Hematopoietic multipotent progenitor cell (in vitro differentiated cells): ENCODE results near the gene DDIT4. TPM values are rescaled to one million over a fixed set of nuclear protein-coding genes. Genes with fewer than 3 reads are reported as not detected.
"Not testable (repeated sequence)": the region's sequence is repeated elsewhere in the genome, so short reads cannot be mapped to it uniquely, and the experiment has no call there.

Source experiments
- DNase-seq, 3 donors: peaks; one replicate each; pipeline ENCODE4 v3.0.0-alpha.2; 2011 to 2015; ENCODE audit warnings: low read depth in 2 of 3, low spot score in 2 of 3
- total RNA-seq: library from RNA; depleted of rRNA; stranded (reverse); fragments of >200 nt; gene quantifications from one replicate; pipeline ENCODE4 v1.2.3, GENCODE V29; 2012

The DDIT4 gene, protein sequence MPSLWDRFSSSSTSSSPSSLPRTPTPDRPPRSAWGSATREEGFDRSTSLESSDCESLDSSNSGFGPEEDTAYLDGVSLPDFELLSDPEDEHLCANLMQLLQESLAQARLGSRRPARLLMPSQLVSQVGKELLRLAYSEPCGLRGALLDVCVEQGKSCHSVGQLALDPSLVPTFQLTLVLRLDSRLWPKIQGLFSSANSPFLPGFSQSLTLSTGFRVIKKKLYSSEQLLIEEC
- total RNA-seq: 322 TPM

DNA sequence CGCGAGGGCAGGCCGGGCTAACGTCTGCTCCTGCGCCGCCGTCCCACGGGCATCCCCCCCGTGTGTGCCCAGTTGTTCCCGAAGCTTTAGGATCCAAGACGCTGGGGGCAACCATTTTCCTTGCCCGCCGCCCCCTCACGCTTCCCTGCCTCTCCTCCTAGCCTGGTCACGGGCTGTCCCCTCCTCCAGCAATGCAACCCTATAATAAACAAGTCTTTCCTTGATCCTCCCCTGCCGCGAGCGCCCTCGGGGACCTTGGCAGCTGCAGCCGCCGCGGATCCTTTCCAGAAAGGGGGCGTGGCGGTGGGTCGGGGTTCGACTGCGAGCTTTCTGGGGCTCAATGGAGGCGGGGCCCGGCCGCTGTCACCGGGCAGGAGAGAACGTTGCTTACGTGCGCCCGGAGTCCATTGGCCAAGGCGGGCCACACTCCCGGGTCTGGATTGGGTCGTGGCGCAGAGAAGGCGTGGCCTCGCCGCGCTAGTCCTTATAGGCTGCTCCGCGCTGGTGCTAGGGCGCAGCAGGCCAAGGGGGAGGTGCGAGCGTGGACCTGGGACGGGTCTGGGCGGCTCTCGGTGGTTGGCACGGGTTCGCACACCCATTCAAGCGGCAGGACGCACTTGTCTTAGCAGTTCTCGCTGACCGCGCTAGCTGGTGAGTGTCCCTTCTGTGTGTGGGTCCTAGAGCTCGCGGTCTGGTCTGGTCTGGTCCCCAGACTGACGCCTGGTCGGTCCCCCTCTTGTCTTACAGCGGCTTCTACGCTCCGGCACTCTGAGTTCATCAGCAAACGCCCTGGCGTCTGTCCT is at the start of gene DDIT4:
Gene DDIT4, plus strand, starts transcription at position 515 of the 803 bp plus-strand sequence. CDS start 293 bp downstream, outside the sequence.
- DNase-seq: peak; percentile 94 to 99 (median 99)

DNA sequence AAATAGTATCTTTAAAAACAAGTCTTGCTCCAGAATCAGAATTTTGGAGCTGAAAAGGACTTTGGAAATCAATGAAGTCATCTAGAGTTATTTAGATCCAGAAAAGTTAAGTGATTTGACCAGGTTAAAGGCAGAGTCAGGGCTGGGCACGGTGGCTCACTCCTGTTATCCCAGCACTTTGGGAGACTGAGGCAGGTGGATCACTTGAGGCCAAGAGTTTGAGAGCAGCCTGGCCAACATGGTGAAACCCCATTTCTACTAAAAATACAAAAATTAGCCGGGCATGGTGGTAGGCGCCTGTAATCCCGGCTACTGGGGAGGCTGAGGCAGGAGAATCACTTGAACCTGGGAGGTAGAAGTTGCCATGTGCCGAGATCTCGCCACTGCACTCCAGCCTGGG is 49.5 kb upstream of the DDIT4 start:
- DNase-seq: not testable (repeated sequence)

DNA sequence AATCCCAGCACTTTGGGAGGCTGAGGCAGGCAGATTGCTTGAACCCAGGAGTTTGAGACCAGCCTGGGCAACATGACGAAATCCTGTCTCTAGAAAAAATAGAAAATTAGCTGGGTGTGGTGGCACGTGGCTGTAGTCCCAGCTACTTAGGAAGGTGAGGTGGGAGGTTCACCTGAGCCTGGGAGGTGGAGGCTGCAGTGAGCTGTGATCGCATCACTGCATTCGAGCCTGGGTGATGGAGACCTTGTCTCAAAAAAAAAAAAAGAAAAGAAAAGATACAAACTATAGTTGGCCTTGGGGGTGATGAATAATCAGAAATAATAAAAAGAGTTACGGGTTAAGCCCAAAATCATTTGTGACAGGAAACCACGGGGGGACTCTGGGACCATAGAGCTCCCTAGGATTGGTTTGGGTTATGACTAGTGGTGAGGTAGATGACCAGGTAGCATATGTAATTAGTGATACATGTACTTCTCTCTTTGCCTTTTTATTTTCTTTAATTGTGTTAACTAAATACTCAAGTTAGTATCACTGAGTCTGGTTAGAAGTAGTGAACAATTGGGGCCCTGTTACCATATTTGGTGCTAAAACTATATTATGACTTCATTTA is 47.2 kb upstream of the DDIT4 start:
- no peak for DNase-seq

- no peak for DNase-seq
These were observed 45.9 kb upstream of the DDIT4 start for GRCh38 chr10:72227826-72228225.

- no peak for DNase-seq
These were observed 45.4 kb upstream of the DDIT4 start for GRCh38 chr10:72228318-72228751.

DNA sequence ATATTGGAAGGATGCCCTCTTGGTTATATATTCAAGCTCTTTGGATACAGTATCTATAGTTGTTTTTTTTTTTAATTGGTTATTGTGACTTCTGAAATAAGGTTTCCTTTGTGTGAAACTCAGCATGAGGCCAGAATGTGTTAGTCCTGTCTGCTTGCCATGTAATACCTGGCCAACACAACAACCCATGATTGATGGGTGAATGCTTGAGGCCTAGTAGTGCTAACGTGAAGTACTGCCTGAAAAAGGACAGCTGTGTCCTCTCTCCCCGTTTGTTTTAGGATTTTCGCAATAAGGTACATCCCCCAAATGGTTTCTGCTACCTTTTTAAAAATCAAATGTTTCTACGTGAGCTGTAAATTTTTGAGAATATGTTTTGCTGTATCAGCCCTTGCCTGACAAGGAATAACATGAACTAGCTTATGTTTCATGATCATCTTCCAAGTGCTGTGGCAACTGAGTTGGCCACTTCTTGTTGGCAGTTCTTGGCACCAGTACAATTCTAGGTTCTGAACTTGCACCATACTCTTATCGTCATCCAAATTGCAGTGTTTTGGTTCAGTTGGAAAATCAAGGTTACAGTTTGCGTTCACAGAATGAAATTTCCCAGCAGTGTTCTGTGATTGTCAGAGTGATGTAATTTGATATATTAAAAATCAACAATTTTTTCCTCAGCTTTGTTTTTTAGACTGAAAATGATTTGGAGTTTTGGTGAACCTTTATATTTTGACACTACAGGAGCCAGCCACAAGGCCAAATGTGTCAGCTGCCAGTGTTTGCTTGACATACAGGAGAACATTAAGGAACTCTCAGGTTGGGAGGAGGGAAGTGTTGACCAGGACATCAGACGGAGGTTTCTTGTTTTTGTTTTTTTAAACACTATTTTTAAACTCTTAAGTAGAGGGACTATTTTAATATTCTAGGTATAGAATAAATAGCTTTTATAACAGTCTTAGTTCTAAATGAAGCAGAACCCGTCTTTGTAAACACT is 44.2 kb upstream of the DDIT4 start:
- DNase-seq: no peak

DNA sequence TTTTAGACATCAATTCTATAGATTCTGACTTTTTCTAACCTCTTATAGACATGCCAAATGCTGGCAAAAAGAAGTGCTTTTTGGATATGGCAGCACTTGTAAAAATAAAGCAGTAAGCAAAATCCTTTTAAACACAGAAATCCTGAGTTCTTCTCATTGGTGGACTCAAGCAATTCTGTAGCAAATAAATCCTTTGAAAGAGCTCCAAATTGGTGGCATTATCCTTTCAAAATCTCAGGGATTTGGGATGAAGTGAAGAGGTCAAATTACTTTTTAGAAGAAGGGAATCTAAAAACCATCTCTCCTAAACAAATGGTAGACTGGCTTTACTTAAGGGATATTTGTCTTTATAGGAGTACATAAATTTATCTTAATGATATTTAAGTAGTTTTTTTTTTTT is 40.1 kb upstream of the DDIT4 start:
- no peak for DNase-seq

- no peak for DNase-seq
These were observed 39.1 kb upstream of the DDIT4 start for GRCh38 chr10:72234560-72235095.

- DNase-seq: no peak
These were observed 38.0 kb upstream of the DDIT4 start for GRCh38 chr10:72235544-72236279.

GRCh38 chr10:72238392-72239175 is 35.1 kb upstream of the DDIT4 start:
- no peak for DNase-seq

DNA sequence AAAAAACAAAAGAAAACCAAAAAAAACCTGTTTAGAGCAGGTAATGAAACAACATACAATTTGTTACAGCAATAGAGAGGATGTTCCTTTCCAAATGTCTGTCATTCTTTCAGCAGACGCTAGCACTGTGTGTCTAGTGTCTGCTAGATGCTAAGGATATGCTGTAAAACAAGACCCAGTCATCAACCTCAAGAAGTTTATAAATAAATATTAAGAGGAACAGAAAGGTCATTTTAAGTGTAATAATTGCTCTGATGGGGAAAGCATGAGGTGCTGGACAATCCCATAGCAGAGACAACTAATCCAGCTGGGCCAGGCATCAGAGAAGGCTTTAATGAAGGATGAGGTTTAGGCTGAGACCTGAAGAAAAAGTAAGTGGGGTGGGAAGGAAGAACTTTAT is 34.3 kb upstream of the DDIT4 start:
- no peak for DNase-seq

GRCh38 chr10:72240371-72240770 is 33.4 kb upstream of the DDIT4 start:
- no peak for DNase-seq

DNA sequence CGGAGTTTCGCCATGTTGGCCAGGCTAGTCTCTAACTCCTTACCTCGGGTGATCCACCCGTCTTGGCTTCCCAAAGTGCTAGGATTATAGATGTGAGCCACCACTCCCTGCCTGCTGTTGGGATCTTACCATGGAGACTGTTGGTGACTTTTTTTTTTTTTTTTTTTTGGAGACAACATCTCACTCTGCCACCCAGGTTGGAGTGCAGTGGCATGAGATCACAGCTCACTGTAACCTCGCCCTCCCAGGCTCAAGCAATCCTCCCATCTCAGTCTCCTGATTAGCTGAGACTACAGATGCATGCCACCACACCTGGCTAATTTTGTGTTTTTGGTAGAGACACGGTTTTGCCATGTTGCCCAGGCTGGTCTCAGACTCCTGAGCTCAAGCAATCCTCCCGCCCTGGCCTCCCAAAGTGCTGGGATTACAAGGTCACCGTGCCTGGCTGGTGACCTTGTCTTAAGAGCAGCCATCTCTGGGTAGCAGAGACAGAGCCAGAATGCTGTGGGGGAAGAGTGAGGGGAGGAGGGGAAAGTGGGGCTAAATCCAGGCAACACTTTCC is 32.0 kb upstream of the DDIT4 start:
- no peak for DNase-seq

GRCh38 chr10:72242675-72243074 is 31.0 kb upstream of the DDIT4 start:
- peak in 1 of 3 donors; percentile 40 for DNase-seq

DNA sequence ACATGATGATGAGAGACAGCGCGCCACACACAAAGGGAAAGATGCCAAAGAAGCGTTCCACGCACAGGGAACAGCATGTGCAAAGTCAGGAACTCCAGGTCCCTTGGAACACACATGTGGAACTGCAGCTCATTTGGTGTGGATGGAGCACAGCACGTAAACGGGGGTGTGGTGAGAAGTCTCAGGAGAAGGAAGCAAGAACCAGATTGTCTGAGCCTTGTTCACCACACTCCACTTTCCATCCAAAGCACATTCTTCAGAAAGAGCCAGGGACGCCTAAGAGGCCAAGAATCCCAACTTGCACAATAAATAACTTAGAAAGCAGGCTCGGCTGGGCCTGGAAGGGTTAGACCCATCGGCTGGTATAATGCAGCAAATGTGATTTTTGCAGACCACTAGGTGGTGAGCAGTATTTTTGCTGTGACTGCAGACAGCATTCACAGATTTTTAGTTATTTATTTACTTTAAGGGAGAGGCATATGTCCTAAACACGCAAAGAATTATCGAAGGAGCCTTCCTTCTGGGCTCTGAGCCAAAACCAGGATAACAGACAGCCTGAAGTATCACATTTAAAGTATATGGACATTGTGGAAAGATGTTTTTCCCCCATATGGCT is 29.8 kb upstream of the DDIT4 start:
- no peak for DNase-seq

DNA sequence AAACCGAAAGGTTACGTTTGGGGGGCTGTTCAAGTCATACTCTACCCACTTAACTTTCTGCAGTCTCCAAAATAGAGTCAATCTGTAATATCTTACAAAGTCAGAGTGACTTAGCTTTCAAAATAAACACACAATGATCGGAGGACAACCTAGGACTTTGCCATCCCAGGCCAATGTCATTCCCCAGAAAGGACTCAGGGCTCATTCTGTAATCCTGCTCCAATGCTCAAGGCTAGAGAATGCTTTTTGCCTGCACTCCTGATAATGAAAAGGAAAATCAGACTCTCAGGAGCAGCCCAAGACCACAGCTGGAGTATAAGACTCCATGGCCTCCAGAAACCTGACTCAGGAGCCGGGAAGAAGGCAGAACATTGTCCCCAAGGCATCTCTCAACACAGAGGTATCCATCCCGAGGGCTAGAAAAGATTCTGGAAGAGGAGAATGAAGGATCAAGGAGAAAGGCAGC is 29.1 kb upstream of the DDIT4 start:
- no peak for DNase-seq

DNA sequence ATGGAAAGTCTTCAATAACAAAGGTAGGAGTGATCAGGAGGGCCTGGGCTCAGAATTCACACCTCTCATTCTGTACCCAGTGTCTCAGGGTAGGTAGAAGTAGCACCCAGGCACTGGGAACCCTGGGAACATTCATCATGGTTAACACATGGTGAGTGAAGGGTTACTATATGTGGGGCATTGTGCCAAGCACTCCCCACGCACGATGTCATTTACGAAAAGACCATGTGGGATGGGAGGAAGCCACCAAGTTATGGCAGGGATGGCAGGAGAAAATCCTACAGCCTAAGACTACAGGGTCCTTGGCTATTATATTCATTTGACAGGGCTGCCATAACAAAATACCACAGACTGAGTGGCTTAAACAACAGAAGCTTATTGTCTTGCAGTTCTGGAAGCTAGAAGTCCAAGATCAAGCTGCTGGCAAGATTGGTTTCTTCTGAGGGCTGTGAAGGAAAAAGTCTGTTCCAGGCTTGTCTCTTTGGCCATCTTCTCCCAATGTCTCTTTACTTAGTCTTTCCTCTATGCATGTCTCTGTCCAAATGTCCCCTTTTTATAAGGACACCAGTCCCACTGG is 27.7 kb upstream of the DDIT4 start:
- no peak for DNase-seq
